Measurements from ENCODE around the gene MRPL37. TPM values are rescaled to one million over a fixed set of nuclear protein-coding genes. Genes with fewer than 3 reads are reported as not detected.
"Not testable (repeated sequence)": the region's sequence is repeated elsewhere in the genome, so short reads cannot be mapped to it uniquely, and the experiment has no call there.

MRPL37 gene
- total RNA-seq, 1 donor from 2014 or later: 80.0 TPM

DNA sequence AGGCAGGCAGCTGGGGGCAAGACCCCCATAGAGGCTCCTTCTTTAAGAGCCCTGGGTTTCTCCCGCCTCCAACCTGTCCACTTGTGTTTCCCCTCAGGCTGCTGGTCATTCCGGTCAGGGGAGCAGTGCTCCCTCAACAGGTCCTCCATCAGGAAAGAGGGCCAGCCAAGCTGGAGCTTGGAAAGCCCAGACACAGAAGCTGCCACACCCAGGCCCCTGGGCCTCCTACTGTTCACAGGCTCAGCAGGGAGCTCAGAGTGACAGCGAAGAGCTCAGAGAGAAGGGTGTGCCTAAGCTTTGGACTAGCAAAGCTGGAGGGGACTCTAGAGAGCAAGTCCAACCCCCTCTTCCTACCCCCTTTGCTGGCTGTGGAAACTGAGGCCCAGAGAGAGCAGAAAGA lies 36.9 kb upstream of the MRPL37 start:
- H3K9me3 Mint-ChIP-seq (ENCODE audit: unreplicated experiment): no peaks in the 10 kb centered on the region
- no peaks in the 10 kb centered on the region for H3K36me3 ChIP-seq (ENCODE audit: insufficient read depth, low read length)
- H4K20me1 ChIP-seq (ENCODE audit: insufficient read depth, low read length): no peaks in the 10 kb centered on the region
- H3K4me3 Mint-ChIP-seq (ENCODE audit: unreplicated experiment): no peak overlapping the region
- no peak overlapping the region for H3K4me3 ChIP-seq (ENCODE audit: insufficient read depth, low read depth, low read length)
- no peaks in the 10 kb centered on the region for H3K36me3 Mint-ChIP-seq (ENCODE audit: low read depth, unreplicated experiment)
- H3K4me2 ChIP-seq (ENCODE audit: low read length): no peak overlapping the region
- H3K9ac ChIP-seq (ENCODE audit: low read length): no peak overlapping the region
- H3K79me2 ChIP-seq (ENCODE audit: insufficient read depth, low read length): no peaks in the 10 kb centered on the region
- H3K9me3 ChIP-seq (ENCODE audit: insufficient read depth, low read depth, low read length): no peaks in the 10 kb centered on the region
- DNase-seq (ENCODE audit: low read depth): no peak
- H3K27ac ChIP-seq (ENCODE audit: low read depth, low read length): no peak overlapping the region
- FAIRE-seq: no peak
- no peak overlapping the region for H3K27ac Mint-ChIP-seq (ENCODE audit: unreplicated experiment)
- H3K27me3 Mint-ChIP-seq (ENCODE audit: low read depth, unreplicated experiment): peaks cover 11% of the 10 kb centered on the region
- no peaks in the 10 kb centered on the region for H3K27me3 ChIP-seq (ENCODE audit: insufficient read depth, low read length)
- no peak for TF ChIP-seq EZH2 (IDR thresholded peaks at IDR 0.05; ENCODE audit: insufficient read depth, low read length)
- TF ChIP-seq, protein P1, sequence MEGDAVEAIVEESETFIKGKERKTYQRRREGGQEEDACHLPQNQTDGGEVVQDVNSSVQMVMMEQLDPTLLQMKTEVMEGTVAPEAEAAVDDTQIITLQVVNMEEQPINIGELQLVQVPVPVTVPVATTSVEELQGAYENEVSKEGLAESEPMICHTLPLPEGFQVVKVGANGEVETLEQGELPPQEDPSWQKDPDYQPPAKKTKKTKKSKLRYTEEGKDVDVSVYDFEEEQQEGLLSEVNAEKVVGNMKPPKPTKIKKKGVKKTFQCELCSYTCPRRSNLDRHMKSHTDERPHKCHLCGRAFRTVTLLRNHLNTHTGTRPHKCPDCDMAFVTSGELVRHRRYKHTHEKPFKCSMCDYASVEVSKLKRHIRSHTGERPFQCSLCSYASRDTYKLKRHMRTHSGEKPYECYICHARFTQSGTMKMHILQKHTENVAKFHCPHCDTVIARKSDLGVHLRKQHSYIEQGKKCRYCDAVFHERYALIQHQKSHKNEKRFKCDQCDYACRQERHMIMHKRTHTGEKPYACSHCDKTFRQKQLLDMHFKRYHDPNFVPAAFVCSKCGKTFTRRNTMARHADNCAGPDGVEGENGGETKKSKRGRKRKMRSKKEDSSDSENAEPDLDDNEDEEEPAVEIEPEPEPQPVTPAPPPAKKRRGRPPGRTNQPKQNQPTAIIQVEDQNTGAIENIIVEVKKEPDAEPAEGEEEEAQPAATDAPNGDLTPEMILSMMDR (IDR thresholded peaks at IDR 0.05; ENCODE audit: insufficient read depth, low read depth, low read length): no peak
- no peak overlapping the region for H2AFZ ChIP-seq (ENCODE audit: low read depth, low read length)
- H3K4me1 Mint-ChIP-seq (ENCODE audit: low read depth, unreplicated experiment): peaks cover 16% of the 10 kb centered on the region
- H3K4me1 ChIP-seq (ENCODE audit: insufficient read depth, low read length): peaks cover 2% of the 10 kb centered on the region

DNA sequence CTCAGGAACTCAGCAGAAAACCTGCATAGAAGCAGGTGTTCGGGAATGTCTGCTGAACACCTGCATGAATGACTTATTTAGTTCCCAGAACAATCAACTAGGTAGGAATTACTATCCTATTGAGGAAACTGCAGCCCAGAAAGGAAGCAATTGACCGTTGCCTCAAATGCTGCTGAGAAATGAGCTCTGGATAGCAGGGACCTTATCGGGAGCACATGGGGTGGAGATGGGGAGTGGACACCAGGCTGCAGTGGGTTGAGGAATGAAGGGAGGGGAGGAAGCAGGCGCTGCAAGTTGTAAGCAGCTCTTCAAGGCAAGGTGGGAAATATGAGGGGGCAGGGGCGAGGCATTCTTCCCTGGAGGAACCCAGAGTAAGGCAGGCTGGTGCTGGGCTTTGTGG lies 36.4 kb upstream of the MRPL37 start:
- Histone ChIP-seq H3K4me2 (ENCODE audit: low read length) (no peak overlapping the region), H3K27ac (ENCODE audit: low read depth, low read length) (no peak overlapping the region), H3K27me3 (ENCODE audit: insufficient read depth, low read length) (no peaks in the 10 kb centered on the region), H3K4me1 (ENCODE audit: insufficient read depth, low read length) (peaks cover 2% of the 10 kb centered on the region), H2AFZ (ENCODE audit: low read depth, low read length) (no peak overlapping the region), H3K79me2 (ENCODE audit: insufficient read depth, low read length) (no peaks in the 10 kb centered on the region), H3K9me3 (ENCODE audit: insufficient read depth, low read depth, low read length) (no peaks in the 10 kb centered on the region), H3K9ac (ENCODE audit: low read length) (no peak overlapping the region), H3K4me3 (ENCODE audit: insufficient read depth, low read depth, low read length) (no peak overlapping the region), H4K20me1 (ENCODE audit: insufficient read depth, low read length) (no peaks in the 10 kb centered on the region), H3K36me3 (ENCODE audit: insufficient read depth, low read length) (no peaks in the 10 kb centered on the region)
- DNase-seq (ENCODE audit: low read depth) (no peak), FAIRE-seq (no peak)
- Mint-ChIP-seq H3K9me3 (ENCODE audit: unreplicated experiment) (no peaks in the 10 kb centered on the region), H3K27ac (ENCODE audit: unreplicated experiment) (no peak overlapping the region), H3K27me3 (ENCODE audit: low read depth, unreplicated experiment) (peaks cover 11% of the 10 kb centered on the region), H3K36me3 (ENCODE audit: low read depth, unreplicated experiment) (no peaks in the 10 kb centered on the region), H3K4me1 (ENCODE audit: low read depth, unreplicated experiment) (peaks cover 16% of the 10 kb centered on the region), H3K4me3 (ENCODE audit: unreplicated experiment) (no peak overlapping the region)
- no peak for TF ChIP-seq EZH2 (IDR thresholded peaks at IDR 0.05; ENCODE audit: insufficient read depth, low read length)
- TF ChIP-seq, protein P1 (IDR thresholded peaks at IDR 0.05; ENCODE audit: insufficient read depth, low read depth, low read length): no peak

DNA sequence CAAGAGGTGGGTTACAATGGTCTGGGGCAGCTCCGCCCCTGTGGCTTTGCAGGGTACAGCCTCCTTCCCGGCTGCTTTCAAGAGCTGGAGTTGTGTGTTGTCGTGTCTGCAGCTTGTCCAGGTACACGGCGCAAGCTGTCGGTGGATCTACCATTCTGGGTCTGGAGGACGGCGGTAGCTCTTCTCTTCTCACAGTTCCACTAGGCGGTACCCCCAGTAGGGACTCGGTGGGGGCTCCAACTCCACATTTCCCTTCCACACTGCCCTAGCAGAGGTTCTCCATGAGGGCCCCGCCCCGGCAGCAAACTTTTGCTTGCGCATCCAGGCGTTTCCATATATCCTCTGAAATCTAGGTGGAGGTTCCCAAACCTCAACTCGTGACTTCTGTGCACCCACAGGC lies 34.8 kb upstream of the MRPL37 start:
- Histone ChIP-seq H3K4me3 (ENCODE audit: insufficient read depth, low read depth, low read length) (no peak overlapping the region), H4K20me1 (ENCODE audit: insufficient read depth, low read length) (no peaks in the 10 kb centered on the region), H3K9ac (ENCODE audit: low read length) (no peak overlapping the region), H3K4me2 (ENCODE audit: low read length) (no peak overlapping the region), H3K36me3 (ENCODE audit: insufficient read depth, low read length) (no peaks in the 10 kb centered on the region), H3K79me2 (ENCODE audit: insufficient read depth, low read length) (no peaks in the 10 kb centered on the region), H3K4me1 (ENCODE audit: insufficient read depth, low read length) (peaks cover 2% of the 10 kb centered on the region), H2AFZ (ENCODE audit: low read depth, low read length) (no peak overlapping the region), H3K27ac (ENCODE audit: low read depth, low read length) (no peak overlapping the region), H3K27me3 (ENCODE audit: insufficient read depth, low read length) (no peaks in the 10 kb centered on the region), H3K9me3 (ENCODE audit: insufficient read depth, low read depth, low read length) (no peaks in the 10 kb centered on the region)
- peaks cover 11% of the 10 kb centered on the region for H3K4me1 Mint-ChIP-seq (ENCODE audit: low read depth, unreplicated experiment)
- peaks cover 11% of the 10 kb centered on the region for H3K27me3 Mint-ChIP-seq (ENCODE audit: low read depth, unreplicated experiment)
- no peak overlapping the region for H3K4me3 Mint-ChIP-seq (ENCODE audit: unreplicated experiment)
- no peak for FAIRE-seq
- DNase-seq (ENCODE audit: low read depth): no peak
- TF ChIP-seq EZH2 (IDR thresholded peaks at IDR 0.05; ENCODE audit: insufficient read depth, low read length): no peak
- TF ChIP-seq, protein P1 (IDR thresholded peaks at IDR 0.05; ENCODE audit: insufficient read depth, low read depth, low read length): no peak
- no peaks in the 10 kb centered on the region for H3K9me3 Mint-ChIP-seq (ENCODE audit: unreplicated experiment)
- no peak overlapping the region for H3K27ac Mint-ChIP-seq (ENCODE audit: unreplicated experiment)
- H3K36me3 Mint-ChIP-seq (ENCODE audit: low read depth, unreplicated experiment): no peaks in the 10 kb centered on the region

DNA sequence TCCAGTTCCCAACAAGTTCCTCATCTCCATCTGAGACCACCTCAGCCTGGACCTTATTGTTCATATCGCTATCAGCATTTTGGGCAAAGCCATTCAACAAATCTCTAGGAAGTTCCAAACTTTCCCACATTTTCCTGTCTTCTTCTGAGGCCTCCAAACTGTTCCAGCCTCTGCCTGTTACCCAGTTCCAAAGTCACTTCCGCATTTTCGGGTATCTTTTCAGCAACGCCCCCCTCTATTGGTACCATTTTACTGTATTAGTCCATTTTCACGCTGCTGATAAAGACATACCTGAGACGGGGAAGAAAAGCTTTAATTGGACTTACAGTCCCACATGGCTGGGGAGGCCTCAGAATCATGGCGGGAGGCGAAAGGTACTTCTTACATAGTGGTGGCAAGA lies 33.6 kb upstream of the MRPL37 start:
- not testable (repeated sequence) for H4K20me1 ChIP-seq (ENCODE audit: insufficient read depth, low read length); DNase-seq (ENCODE audit: low read depth); H3K4me3 ChIP-seq (ENCODE audit: insufficient read depth, low read depth, low read length); H3K36me3 Mint-ChIP-seq (ENCODE audit: low read depth, unreplicated experiment); H3K4me3 Mint-ChIP-seq (ENCODE audit: unreplicated experiment); H3K4me1 Mint-ChIP-seq (ENCODE audit: low read depth, unreplicated experiment); H3K4me1 ChIP-seq (ENCODE audit: insufficient read depth, low read length); H3K4me2 ChIP-seq (ENCODE audit: low read length); H3K27me3 ChIP-seq (ENCODE audit: insufficient read depth, low read length); H3K79me2 ChIP-seq (ENCODE audit: insufficient read depth, low read length); FAIRE-seq; H3K9me3 Mint-ChIP-seq (ENCODE audit: unreplicated experiment); H2AFZ ChIP-seq (ENCODE audit: low read depth, low read length); H3K9ac ChIP-seq (ENCODE audit: low read length); H3K9me3 ChIP-seq (ENCODE audit: insufficient read depth, low read depth, low read length); H3K36me3 ChIP-seq (ENCODE audit: insufficient read depth, low read length); H3K27ac Mint-ChIP-seq (ENCODE audit: unreplicated experiment); H3K27ac ChIP-seq (ENCODE audit: low read depth, low read length)
- H3K27me3 Mint-ChIP-seq (ENCODE audit: low read depth, unreplicated experiment): peaks cover 11% of the 10 kb centered on the region

Measured in astrocyte (in vitro differentiated cells and primary cell).